Measurements from ENCODE around the gene PAGE2.

Gene PAGE2

GRCh38 chrX:55074851-55075467, 13.9 kb upstream of the PAGE2 start, which contains the start of gene PAGE2B:
Gene PAGE2B (plus strand): TSS chrX:55075030. CDS start chrX:55076042, 1,012 bp downstream.
- no peak for TF ChIP-seq CTCF (conservative IDR thresholded peaks at IDR 0.05)
- H3K27ac ChIP-seq: no peak within 1 kb of the TSS

- no peak for TF ChIP-seq CTCF (conservative IDR thresholded peaks at IDR 0.05)
These were observed 9.9 kb downstream of the PAGE2 start for GRCh38 chrX:55098691-55099090.

GRCh38 chrX:55099162-55099561, 10.3 kb downstream of the PAGE2 start:
- no peak for TF ChIP-seq CTCF (conservative IDR thresholded peaks at IDR 0.05)
- no peak overlapping the region for H3K27ac ChIP-seq

More at GRCh38 chrX:55098691-55099090, 9.9 kb downstream of the PAGE2 start:
- no peak overlapping the region for H3K27ac ChIP-seq

GRCh38 chrX:55102754-55103153, 13.9 kb downstream of the PAGE2 start:
- TF ChIP-seq CTCF (conservative IDR thresholded peaks at IDR 0.05): no peak
- no peak overlapping the region for H3K27ac ChIP-seq

GRCh38 chrX:55107262-55107661, 18.4 kb downstream of the PAGE2 start:
- TF ChIP-seq CTCF (conservative IDR thresholded peaks at IDR 0.05): no peak

GRCh38 chrX:55107911-55108310, 19.1 kb downstream of the PAGE2 start:
- no peak for TF ChIP-seq CTCF (conservative IDR thresholded peaks at IDR 0.05)
- no peak overlapping the region for H3K27ac ChIP-seq

More at GRCh38 chrX:55107262-55107661, 18.4 kb downstream of the PAGE2 start:
- H3K27ac ChIP-seq: no peak overlapping the region

GRCh38 chrX:55109306-55109705, 20.5 kb downstream of the PAGE2 start:
- no peak for TF ChIP-seq CTCF (conservative IDR thresholded peaks at IDR 0.05)
- H3K27ac ChIP-seq: no peak overlapping the region

Data from VCaP (cell line).